ENCODE results near the gene VARS2.

The VARS2 gene

DNA sequence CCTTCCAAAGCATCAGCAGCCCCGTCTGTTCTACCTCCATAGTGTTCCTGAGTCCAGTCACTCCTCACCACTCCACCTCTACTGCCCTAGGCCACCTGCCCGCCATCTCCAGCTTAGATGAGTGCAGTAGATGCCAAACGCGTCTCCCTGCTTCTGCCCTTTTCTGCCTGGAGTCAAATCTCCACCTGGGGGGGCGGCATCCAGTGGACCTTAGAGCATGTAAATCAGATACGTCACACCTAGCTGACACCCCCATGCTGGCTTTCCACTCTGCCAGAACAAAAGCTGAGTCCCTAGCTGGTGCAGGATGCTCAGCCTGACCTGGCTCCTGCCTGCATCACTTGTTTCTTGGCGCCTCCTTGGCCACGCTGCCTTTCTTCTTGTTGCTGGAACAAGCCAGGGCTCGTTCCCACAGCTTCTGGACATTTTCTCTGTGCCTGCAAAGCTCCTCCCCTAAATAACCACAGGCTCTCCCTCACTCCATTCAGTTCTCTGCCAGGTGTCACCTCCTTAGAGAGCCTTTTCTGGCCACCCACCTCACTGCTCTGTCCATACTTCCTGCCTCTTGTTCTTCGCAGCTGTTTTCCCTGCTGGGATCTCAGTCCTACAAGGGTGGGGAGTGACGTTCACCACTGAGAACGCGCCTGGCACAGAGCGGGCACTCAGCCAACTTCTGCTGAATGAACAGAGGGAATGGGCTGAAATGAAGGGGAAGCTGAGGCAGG, 24.0 kb upstream of the VARS2 start:
- no peak for DNase-seq (ENCODE audit: extremely low read depth, low read depth)
- TF ChIP-seq, protein P1, sequence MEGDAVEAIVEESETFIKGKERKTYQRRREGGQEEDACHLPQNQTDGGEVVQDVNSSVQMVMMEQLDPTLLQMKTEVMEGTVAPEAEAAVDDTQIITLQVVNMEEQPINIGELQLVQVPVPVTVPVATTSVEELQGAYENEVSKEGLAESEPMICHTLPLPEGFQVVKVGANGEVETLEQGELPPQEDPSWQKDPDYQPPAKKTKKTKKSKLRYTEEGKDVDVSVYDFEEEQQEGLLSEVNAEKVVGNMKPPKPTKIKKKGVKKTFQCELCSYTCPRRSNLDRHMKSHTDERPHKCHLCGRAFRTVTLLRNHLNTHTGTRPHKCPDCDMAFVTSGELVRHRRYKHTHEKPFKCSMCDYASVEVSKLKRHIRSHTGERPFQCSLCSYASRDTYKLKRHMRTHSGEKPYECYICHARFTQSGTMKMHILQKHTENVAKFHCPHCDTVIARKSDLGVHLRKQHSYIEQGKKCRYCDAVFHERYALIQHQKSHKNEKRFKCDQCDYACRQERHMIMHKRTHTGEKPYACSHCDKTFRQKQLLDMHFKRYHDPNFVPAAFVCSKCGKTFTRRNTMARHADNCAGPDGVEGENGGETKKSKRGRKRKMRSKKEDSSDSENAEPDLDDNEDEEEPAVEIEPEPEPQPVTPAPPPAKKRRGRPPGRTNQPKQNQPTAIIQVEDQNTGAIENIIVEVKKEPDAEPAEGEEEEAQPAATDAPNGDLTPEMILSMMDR (IDR thresholded peaks at IDR 0.05; ENCODE audit: low read depth, low read length, missing control alignments): no peak
- H3K4me3 ChIP-seq (replicated peaks; ENCODE audit: low read depth, low read length): no peak overlapping the region

DNA sequence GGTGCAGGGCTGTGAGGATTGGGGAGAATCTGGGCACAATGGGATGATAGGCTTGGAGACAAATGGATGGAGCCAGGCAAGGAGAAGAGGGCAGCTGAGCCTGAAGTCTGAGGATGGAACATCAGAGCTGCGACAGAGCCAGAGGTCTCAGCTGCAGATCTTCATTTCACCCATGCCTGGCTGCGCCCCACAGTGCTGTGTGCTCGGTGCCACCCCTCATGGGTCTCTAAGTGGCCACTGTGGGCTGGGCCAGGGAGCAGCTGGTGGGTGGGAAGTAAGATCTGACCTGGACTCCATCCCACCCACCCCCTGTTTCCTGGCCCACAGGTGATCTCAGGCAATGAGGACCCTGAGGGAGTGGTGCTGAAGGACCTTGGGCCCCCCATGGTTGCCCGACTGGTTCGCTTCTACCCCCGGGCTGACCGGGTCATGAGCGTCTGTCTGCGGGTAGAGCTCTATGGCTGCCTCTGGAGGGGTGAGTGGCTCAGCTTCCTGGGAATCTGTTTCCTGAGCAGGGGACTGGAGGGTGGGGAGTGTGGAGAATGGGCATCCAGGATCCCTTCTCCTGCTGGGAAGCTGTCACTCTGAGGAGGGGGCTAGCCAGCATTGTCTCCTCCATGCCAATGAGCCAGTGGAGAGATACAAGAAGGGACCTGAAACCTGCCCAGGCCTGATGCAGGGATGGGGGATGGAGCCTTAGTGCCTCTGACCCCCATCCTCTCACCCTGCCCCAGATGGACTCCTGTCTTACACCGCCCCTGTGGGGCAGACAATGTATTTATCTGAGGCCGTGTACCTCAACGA, 23.2 kb upstream of the VARS2 start:
- no peak for DNase-seq (ENCODE audit: extremely low read depth, low read depth)
- TF ChIP-seq, protein P1 (IDR thresholded peaks at IDR 0.05; ENCODE audit: low read depth, low read length, missing control alignments): no peak
- no peak overlapping the region for H3K4me3 ChIP-seq (replicated peaks; ENCODE audit: low read depth, low read length)

DNA sequence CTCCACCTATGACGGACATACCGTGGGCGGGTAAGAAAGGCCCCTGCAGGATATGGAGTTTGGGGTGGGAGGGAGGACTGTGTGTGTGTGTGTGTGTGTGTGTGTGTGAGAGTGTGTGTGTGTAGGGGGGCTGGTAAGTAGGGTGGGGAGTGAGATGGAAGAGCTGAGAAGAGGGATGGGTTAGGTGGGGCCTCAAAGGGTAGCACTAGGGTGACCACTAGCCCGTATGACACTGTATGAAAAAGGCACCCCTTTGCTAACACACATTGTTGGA, 22.7 kb upstream of the VARS2 start:
- no peak overlapping the region for H3K4me3 ChIP-seq (replicated peaks; ENCODE audit: low read depth, low read length)
- DNase-seq (ENCODE audit: extremely low read depth, low read depth): no peak
- TF ChIP-seq, protein P1 (IDR thresholded peaks at IDR 0.05; ENCODE audit: low read depth, low read length, missing control alignments): no peak

DNA sequence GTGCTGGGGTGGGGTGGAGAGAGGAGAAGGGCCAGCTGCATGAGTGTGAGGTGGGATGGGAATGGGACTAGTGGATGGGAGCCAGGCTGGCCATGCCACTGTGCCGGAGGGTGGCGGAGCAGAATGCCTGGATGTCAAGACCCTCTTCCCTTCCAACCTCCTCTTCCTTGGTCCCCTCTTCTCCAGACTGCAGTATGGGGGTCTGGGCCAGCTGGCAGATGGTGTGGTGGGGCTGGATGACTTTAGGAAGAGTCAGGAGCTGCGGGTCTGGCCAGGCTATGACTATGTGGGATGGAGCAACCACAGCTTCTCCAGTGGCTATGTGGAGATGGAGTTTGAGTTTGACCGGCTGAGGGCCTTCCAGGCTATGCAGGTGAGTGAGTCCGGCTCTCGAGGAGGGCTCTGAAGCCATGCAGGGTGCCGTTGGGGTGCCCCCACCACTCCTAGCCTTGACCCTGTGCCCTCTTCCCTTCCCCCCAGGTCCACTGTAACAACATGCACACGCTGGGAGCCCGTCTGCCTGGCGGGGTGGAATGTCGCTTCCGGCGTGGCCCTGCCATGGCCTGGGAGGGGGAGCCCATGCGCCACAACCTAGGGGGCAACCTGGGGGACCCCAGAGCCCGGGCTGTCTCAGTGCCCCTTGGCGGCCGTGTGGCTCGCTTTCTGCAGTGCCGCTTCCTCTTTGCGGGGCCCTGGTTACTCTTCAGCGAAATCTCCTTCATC, 22.1 kb upstream of the VARS2 start:
- TF ChIP-seq, protein P1 (IDR thresholded peaks at IDR 0.05; ENCODE audit: low read depth, low read length, missing control alignments): no peak

DNA sequence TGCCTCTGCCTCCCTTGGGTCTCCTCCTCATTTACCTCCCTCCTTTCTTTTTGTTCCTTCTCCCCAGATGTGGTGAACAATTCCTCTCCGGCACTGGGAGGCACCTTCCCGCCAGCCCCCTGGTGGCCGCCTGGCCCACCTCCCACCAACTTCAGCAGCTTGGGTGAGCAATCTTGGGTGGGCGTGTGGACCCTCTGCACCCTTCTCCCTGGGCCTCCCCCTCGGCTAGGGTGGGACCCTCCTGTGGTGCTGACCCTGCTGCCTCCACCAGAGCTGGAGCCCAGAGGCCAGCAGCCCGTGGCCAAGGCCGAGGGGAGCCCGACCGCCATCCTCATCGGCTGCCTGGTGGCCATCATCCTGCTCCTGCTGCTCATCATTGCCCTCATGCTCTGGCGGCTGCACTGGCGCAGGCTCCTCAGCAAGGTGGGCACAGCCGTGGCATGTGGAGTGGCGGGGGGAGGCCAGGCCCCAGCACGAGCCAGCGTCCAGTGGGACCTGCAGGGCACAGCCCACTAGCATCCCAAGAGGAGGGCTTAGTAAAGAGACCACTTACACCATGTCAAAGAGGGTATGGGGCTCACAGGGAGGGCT, 20.9 kb upstream of the VARS2 start:
- TF ChIP-seq, protein P1 (IDR thresholded peaks at IDR 0.05; ENCODE audit: low read depth, low read length, missing control alignments): peak; percentile 30
- no peak for DNase-seq (ENCODE audit: extremely low read depth, low read depth)
- H3K4me3 ChIP-seq (replicated peaks; ENCODE audit: low read depth, low read length): no peak overlapping the region

More for the DNA sequence above, 22.1 kb upstream of the VARS2 start:
- H3K4me3 ChIP-seq (replicated peaks; ENCODE audit: low read depth, low read length): no peak overlapping the region
- DNase-seq (ENCODE audit: extremely low read depth, low read depth): no peak

DNA sequence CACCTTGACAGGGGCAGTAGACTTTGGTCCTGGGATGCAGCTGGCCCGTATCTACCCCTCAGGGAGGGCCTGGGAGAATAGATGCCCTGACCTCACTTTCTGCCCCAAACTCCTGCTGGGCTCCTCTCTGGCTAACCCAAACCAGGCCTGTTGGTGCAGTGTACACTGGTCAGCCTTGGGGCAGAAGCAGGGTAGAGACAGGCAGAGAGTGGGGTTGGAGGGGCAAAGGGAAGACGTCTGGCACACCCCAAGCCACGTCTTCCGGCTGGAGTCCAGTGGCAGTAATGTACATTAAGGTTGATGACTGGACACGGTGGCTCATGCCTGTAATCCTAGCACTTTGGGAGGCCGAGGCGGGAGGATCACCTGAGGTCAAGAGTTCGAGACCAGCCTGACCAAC, 20.4 kb upstream of the VARS2 start:
- no peak overlapping the region for H3K4me3 ChIP-seq (replicated peaks; ENCODE audit: low read depth, low read length)
- no peak for DNase-seq (ENCODE audit: extremely low read depth, low read depth)
- TF ChIP-seq, protein P1 (IDR thresholded peaks at IDR 0.05; ENCODE audit: low read depth, low read length, missing control alignments): no peak
